DOHH2 (cell line): Measurements from ENCODE around the gene HSH2D.

Experiments
- EZH2phosphoT487 ChIP-seq: fragments of 200-600 bp; sonication (generic); IDR thresholded peaks from 2 replicates; pipeline ENCODE4 v1.6.1; 2017; ENCODE audit warnings: borderline replicate concordance, mild to moderate bottlenecking, antibody characterized with exemption, low read length, moderate library complexity, mixed read lengths
- TF ChIP-seq, protein P1 (sequence below): fragments of 200-600 bp; sonication (generic); IDR thresholded peaks from one replicate; pipeline ENCODE4 v1.5.1; 2014; ENCODE audit warnings: antibody characterized with exemption, mild to moderate bottlenecking, low read depth, low read length; ENCODE audit not compliant: poor library complexity, severe bottlenecking

DNA sequence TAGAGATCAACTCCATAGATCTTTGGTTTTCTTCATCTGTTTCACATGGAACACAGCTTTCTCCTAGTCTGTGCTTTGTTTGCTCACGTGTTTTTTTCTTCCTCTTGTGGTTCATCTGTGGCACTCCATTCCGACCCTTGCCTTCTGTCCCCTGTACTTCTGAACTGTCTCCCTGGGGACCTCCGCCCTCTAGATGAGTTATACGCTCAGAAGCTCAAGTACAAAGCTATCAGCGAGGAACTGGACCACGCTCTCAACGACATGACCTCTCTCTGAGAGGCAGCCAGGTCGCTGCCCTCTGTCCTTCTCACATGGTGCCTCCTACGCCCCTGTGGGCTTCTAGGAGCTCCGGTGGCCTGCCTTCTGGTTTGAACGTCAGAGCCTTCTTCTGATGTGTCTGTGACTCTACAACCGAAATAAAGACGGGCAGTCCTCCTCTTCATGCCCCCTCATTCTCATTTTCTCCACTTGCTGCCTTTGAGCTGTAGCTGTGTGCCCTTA, 48.4 kb upstream of the HSH2D start:
- TF ChIP-seq, protein P1, sequence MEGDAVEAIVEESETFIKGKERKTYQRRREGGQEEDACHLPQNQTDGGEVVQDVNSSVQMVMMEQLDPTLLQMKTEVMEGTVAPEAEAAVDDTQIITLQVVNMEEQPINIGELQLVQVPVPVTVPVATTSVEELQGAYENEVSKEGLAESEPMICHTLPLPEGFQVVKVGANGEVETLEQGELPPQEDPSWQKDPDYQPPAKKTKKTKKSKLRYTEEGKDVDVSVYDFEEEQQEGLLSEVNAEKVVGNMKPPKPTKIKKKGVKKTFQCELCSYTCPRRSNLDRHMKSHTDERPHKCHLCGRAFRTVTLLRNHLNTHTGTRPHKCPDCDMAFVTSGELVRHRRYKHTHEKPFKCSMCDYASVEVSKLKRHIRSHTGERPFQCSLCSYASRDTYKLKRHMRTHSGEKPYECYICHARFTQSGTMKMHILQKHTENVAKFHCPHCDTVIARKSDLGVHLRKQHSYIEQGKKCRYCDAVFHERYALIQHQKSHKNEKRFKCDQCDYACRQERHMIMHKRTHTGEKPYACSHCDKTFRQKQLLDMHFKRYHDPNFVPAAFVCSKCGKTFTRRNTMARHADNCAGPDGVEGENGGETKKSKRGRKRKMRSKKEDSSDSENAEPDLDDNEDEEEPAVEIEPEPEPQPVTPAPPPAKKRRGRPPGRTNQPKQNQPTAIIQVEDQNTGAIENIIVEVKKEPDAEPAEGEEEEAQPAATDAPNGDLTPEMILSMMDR: no peak
- no peak for TF ChIP-seq EZH2phosphoT487
